Hepatocyte (in vitro differentiated cells): ENCODE data around the gene SDHB. TPM values are rescaled to one million over a fixed set of nuclear protein-coding genes. Genes with fewer than 3 reads are reported as not detected.

Experiments
- DNase-seq: peaks from one replicate; pipeline ENCODE4 v3.0.0-alpha.2; 2016; ENCODE audit warnings: low spot score
- H2AFZ ChIP-seq: fragments of 200-600 bp; sonication (generic); 2 replicates; pipeline ENCODE4 v1.6.0; 2016; ENCODE audit warnings: antibody characterized with exemption, mild to moderate bottlenecking
- H3K27ac ChIP-seq: fragments of 200-600 bp; sonication (generic); 2 replicates; pipeline ENCODE4 v1.5.1; 2016; ENCODE audit warnings: mild to moderate bottlenecking
- H3K27me3 ChIP-seq: fragments of 200-600 bp; sonication (generic); 2 replicates; pipeline ENCODE4 v1.6.1; 2016
- H3K36me3 ChIP-seq: fragments of 200-600 bp; sonication (generic); replicated peaks from 2 replicates; pipeline ENCODE4 v1.5.1; 2016; ENCODE audit warnings: low read depth; ENCODE audit not compliant: insufficient read depth
- H3K4me1 ChIP-seq: fragments of 200-600 bp; sonication (generic); 2 replicates; pipeline ENCODE4 v1.5.1; 2016; ENCODE audit warnings: mild to moderate bottlenecking, moderate library complexity; ENCODE audit not compliant: insufficient read depth
- H3K4me2 ChIP-seq: fragments of 200-600 bp; sonication (generic); 2 replicates; pipeline ENCODE4 v1.6.0; 2016
- H3K4me3 ChIP-seq: fragments of 200-600 bp; sonication (generic); 2 replicates; pipeline ENCODE4 v1.5.1; 2016; ENCODE audit warnings: mild to moderate bottlenecking
- H3K79me2 ChIP-seq: fragments of 200-600 bp; sonication (generic); 2 replicates; pipeline ENCODE4 v1.6.0; 2017; ENCODE audit warnings: mild to moderate bottlenecking
- H3K9me2 ChIP-seq: fragments of 200-600 bp; sonication (generic); replicated peaks from 2 replicates; pipeline ENCODE4 v1.6.0; 2017; ENCODE audit warnings: mild to moderate bottlenecking; ENCODE audit not compliant: insufficient read depth
- H3K9me3 ChIP-seq: fragments of 200-600 bp; sonication (generic); 2 replicates; pipeline ENCODE4 v1.5.1; 2016; ENCODE audit warnings: low read depth, mild to moderate bottlenecking
- H4K20me1 ChIP-seq: fragments of 200-600 bp; sonication (generic); 2 replicates; pipeline ENCODE4 v1.6.0; 2016; ENCODE audit warnings: mild to moderate bottlenecking; ENCODE audit not compliant: insufficient read depth, poor library complexity, severe bottlenecking
- EZH2 ChIP-seq: fragments of 200-600 bp; sonication (generic); IDR thresholded peaks from 2 replicates; pipeline ENCODE4 v1.6.1; 2016; ENCODE audit warnings: antibody characterized with exemption, mild to moderate bottlenecking, borderline replicate concordance
- EZH2phosphoT487 ChIP-seq: fragments of 200-600 bp; sonication (generic); IDR thresholded peaks from one replicate; pipeline ENCODE4 v1.6.1; 2018; ENCODE audit warnings: antibody characterized with exemption, mild to moderate bottlenecking, low read depth, moderate library complexity; ENCODE audit not compliant: unreplicated experiment, severe bottlenecking
- WGBS: methylation state at CpG from one replicate; pipeline ENCODE4 v1.1.6; 2016; ENCODE audit warnings: low lambda C conversion rate; ENCODE audit errors: missing lambda C conversion rate; 5-methylcytosine and 5-hydroxymethylcytosine counted together
- polyA plus RNA-seq: library from polyadenylated mRNA; unstranded; fragments of >200 nt; fragmentation: Nextera tagmentation; extraction: Ambion mirVana; gene quantifications from 2 replicates; pipeline ENCODE4 v1.2.1, GENCODE V29; 2016
- total RNA-seq: library from RNA; depleted of rRNA; stranded (reverse); fragments of >200 nt; gene quantifications from 2 replicates; pipeline ENCODE4 v1.2.3, GENCODE V29; 2014
- TF ChIP-seq, protein P1 (sequence below): fragments of 200-600 bp; sonication (generic); IDR thresholded peaks from 2 replicates; pipeline ENCODE4 v1.5.1; 2016; ENCODE audit warnings: antibody characterized with exemption, mild to moderate bottlenecking; ENCODE audit not compliant: poor library complexity

SDHB gene
- total and polyA plus RNA-seq, 2 experiments from 2014 or later: 144 to 175 TPM

DNA sequence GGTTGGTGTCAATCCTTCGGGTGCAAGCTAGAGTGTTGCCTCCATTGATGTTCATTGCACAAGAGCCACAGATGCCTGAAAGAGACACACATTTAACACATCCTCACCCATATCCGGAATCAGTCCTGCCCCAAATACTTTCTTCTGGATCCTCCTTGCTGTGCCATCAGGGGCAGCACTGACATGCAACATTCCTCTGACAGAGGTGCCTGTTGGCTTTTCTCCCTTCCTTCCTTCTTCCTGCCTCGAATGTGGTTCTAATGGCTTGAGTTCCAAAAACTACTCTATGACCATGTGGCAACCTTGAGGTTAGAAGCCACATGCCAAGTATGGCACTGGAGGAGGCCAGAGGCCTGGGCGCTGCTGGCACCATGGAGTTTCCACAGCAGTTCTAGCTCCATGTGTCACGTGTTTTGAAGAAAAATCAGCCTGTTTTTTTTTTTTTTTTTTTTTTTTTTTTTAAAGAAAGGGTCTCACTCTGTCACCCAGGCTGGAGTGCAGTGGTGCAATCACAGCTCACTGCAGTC lies 25.1 kb downstream of the SDHB start:
- Histone ChIP-seq H3K9me2 (no peaks in the 10 kb centered on the region), H3K4me1 (no peaks in the 10 kb centered on the region), H4K20me1 (no peaks in the 10 kb centered on the region), H3K4me2 (no peak overlapping the region), H3K27me3 (no peaks in the 10 kb centered on the region), H3K27ac (no peak overlapping the region), H3K36me3 (no peaks in the 10 kb centered on the region), H3K9me3 (no peaks in the 10 kb centered on the region), H2AFZ (no peak overlapping the region), H3K79me2 (no peaks in the 10 kb centered on the region), H3K4me3 (no peak overlapping the region)
- DNase-seq: no peak
- no peak for TF ChIP-seq EZH2phosphoT487
- TF ChIP-seq, protein P1, sequence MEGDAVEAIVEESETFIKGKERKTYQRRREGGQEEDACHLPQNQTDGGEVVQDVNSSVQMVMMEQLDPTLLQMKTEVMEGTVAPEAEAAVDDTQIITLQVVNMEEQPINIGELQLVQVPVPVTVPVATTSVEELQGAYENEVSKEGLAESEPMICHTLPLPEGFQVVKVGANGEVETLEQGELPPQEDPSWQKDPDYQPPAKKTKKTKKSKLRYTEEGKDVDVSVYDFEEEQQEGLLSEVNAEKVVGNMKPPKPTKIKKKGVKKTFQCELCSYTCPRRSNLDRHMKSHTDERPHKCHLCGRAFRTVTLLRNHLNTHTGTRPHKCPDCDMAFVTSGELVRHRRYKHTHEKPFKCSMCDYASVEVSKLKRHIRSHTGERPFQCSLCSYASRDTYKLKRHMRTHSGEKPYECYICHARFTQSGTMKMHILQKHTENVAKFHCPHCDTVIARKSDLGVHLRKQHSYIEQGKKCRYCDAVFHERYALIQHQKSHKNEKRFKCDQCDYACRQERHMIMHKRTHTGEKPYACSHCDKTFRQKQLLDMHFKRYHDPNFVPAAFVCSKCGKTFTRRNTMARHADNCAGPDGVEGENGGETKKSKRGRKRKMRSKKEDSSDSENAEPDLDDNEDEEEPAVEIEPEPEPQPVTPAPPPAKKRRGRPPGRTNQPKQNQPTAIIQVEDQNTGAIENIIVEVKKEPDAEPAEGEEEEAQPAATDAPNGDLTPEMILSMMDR: no peak
- no peak for TF ChIP-seq EZH2
- WGBS: 93% methylated on average over 5 of the region's 5 CpGs

DNA sequence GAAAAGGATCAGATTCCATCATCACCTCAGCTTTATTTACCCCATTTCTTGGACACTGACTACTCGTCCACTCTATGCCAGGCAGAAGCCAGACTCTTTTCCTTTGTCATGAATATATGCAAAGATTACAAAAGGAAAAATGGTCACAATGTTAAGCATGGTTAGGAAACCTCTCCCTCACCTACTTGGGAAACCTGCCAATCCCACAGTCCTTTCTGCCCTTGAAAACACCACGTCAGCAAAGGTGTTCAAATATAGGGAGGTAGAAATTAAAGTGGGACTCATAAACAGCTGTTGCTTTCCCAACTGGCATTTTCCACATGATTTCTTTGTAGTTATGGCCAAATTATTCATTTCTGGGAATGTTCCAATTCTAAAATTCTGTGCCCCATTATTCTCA lies 25.9 kb downstream of the SDHB start:
- 88% methylated on average over 2 of the region's 2 CpGs for WGBS
- Histone ChIP-seq H4K20me1 (no peaks in the 10 kb centered on the region), H3K9me3 (no peaks in the 10 kb centered on the region), H3K27ac (no peak overlapping the region), H3K4me2 (no peak overlapping the region), H2AFZ (no peak overlapping the region), H3K79me2 (no peaks in the 10 kb centered on the region), H3K27me3 (no peaks in the 10 kb centered on the region), H3K9me2 (no peaks in the 10 kb centered on the region), H3K4me3 (no peak overlapping the region), H3K36me3 (no peaks in the 10 kb centered on the region), H3K4me1 (no peaks in the 10 kb centered on the region)
- DNase-seq: no peak
- no peak for TF ChIP-seq EZH2
- TF ChIP-seq, protein P1: no peak
- TF ChIP-seq EZH2phosphoT487: no peak

DNA sequence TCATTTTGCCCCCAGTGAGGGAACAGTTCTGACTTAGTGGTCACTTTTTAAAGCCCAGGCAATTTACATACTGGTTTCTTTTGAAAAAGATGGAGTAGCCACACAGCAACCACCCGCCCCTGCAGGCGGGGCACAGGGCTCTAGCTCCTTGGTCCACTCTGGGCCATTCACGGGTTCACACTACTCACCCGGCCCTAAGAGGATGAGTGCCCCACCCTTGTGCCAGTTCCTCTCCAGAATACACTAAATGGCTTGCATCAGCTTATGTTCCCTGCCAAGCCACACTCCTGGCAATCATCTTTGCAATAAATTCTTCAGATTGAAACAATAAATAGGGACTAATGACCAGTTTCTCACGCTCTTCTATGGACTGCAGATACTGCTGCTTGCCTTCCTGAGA lies 26.4 kb downstream of the SDHB start:
- Histone ChIP-seq H3K4me3 (no peak overlapping the region), H3K9me2 (no peaks in the 10 kb centered on the region), H3K9me3 (no peaks in the 10 kb centered on the region), H3K36me3 (no peaks in the 10 kb centered on the region), H3K4me1 (no peaks in the 10 kb centered on the region), H3K79me2 (no peaks in the 10 kb centered on the region), H3K27ac (no peak overlapping the region), H3K4me2 (no peak overlapping the region), H3K27me3 (no peaks in the 10 kb centered on the region), H2AFZ (no peak overlapping the region), H4K20me1 (no peaks in the 10 kb centered on the region)
- no peak for TF ChIP-seq EZH2
- TF ChIP-seq, protein P1: no peak
- no peak for TF ChIP-seq EZH2phosphoT487
- 90% methylated on average over 5 of the region's 5 CpGs for WGBS
- no peak for DNase-seq

DNA sequence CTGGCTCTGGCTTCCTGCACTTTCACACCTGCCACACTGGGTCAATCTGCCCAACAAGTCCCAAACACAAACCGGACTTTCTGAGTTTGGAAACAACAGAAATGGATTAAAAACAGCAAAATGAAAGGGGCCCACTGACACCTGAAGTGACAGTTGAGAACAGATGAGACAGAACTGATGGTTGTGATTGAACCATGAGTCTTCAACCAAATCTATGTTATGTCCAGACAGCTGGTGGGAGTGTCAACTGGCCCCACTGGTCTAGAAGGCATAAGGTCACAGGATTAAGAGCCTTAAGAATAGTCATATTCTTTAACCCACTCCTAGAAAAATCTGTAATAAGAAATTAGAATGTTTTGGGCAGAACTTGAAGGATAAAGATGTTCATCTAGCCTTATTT lies 29.1 kb downstream of the SDHB start:
- Histone ChIP-seq H3K9me3 (no peaks in the 10 kb centered on the region), H3K79me2 (no peaks in the 10 kb centered on the region), H3K4me3 (no peak overlapping the region), H3K4me1 (no peaks in the 10 kb centered on the region), H3K27ac (no peak overlapping the region), H3K27me3 (no peaks in the 10 kb centered on the region), H2AFZ (no peak overlapping the region), H3K9me2 (no peaks in the 10 kb centered on the region), H3K4me2 (no peak overlapping the region), H4K20me1 (no peaks in the 10 kb centered on the region), H3K36me3 (no peaks in the 10 kb centered on the region)
- no peak for DNase-seq
- no peak for TF ChIP-seq EZH2phosphoT487
- TF ChIP-seq, protein P1: no peak
- TF ChIP-seq EZH2: no peak
- WGBS: 88% methylated on average over 1 of the region's 1 CpG
